Measurements from ENCODE around the gene GABBR2.
"Not testable (repeated sequence)": the region's sequence is repeated elsewhere in the genome, so short reads cannot be mapped to it uniquely, and the experiment has no call there.

The GABBR2 gene

GRCh38 chr9:98684816-98685215 is 23.9 kb downstream of the GABBR2 start:
- FAIRE-seq = not testable (repeated sequence)

GRCh38 chr9:98678244-98678842 is 30.4 kb downstream of the GABBR2 start:
- FAIRE-seq = no peak

- FAIRE-seq = no peak
Measured at GRCh38 chr9:98673681-98674080, 35.1 kb downstream of the GABBR2 start.

GRCh38 chr9:98667005-98667640 is 41.6 kb downstream of the GABBR2 start:
- no peak for FAIRE-seq

- FAIRE-seq = no peak
Measured at GRCh38 chr9:98665501-98665900, 43.2 kb downstream of the GABBR2 start.

- no peak for FAIRE-seq
Measured at GRCh38 chr9:98660541-98660940, 48.2 kb downstream of the GABBR2 start.

- FAIRE-seq = no peak
Measured at GRCh38 chr9:98658951-98659351, 49.8 kb downstream of the GABBR2 start.

GRCh38 chr9:98657897-98658296 is 50.8 kb downstream of the GABBR2 start:
- no peak for FAIRE-seq

- FAIRE-seq = no peak
Measured at GRCh38 chr9:98656511-98656910, 52.2 kb downstream of the GABBR2 start.

GRCh38 chr9:98655428-98655827 is 53.3 kb downstream of the GABBR2 start:
- not testable (repeated sequence) for FAIRE-seq

GRCh38 chr9:98654247-98654646 is 54.5 kb downstream of the GABBR2 start:
- no peak for FAIRE-seq

- no peak for FAIRE-seq
Measured at GRCh38 chr9:98652741-98653140, 56.0 kb downstream of the GABBR2 start.

GRCh38 chr9:98652302-98652701 is 56.4 kb downstream of the GABBR2 start:
- no peak for FAIRE-seq

- no peak for FAIRE-seq
Measured at GRCh38 chr9:98647236-98647635, 61.5 kb downstream of the GABBR2 start.

GRCh38 chr9:98644011-98644410 is 64.7 kb downstream of the GABBR2 start:
- no peak for FAIRE-seq

GRCh38 chr9:98642661-98643312 is 65.9 kb downstream of the GABBR2 start:
- FAIRE-seq = no peak

- no peak for FAIRE-seq
Measured at GRCh38 chr9:98641695-98642094, 67.0 kb downstream of the GABBR2 start.

GRCh38 chr9:98640394-98640793 is 68.3 kb downstream of the GABBR2 start:
- FAIRE-seq = no peak

GRCh38 chr9:98639133-98639532 is 69.6 kb downstream of the GABBR2 start:
- no peak for FAIRE-seq

- FAIRE-seq = no peak
Measured at GRCh38 chr9:98637381-98637780, 71.4 kb downstream of the GABBR2 start.

- FAIRE-seq = no peak
Measured at GRCh38 chr9:98635374-98635773, 73.4 kb downstream of the GABBR2 start.

GRCh38 chr9:98634685-98635336 is 73.9 kb downstream of the GABBR2 start:
- FAIRE-seq = no peak

GRCh38 chr9:98632839-98633238 is 75.9 kb downstream of the GABBR2 start:
- FAIRE-seq = no peak

GRCh38 chr9:98627296-98627695 is 81.4 kb downstream of the GABBR2 start:
- no peak for FAIRE-seq

Data from TTC549 (cell line).